GM19351 (cell line): Measurements from ENCODE around the gene DSCAML1.

Experiments
- ATAC-seq: cut with Tn5 transposase; IDR thresholded peaks from one replicate; pipeline ENCODE4 v1.9.1; 2021; ENCODE audit warnings: mild to moderate bottlenecking, moderate library complexity; ENCODE audit not compliant: unreplicated experiment

Gene DSCAML1, protein sequence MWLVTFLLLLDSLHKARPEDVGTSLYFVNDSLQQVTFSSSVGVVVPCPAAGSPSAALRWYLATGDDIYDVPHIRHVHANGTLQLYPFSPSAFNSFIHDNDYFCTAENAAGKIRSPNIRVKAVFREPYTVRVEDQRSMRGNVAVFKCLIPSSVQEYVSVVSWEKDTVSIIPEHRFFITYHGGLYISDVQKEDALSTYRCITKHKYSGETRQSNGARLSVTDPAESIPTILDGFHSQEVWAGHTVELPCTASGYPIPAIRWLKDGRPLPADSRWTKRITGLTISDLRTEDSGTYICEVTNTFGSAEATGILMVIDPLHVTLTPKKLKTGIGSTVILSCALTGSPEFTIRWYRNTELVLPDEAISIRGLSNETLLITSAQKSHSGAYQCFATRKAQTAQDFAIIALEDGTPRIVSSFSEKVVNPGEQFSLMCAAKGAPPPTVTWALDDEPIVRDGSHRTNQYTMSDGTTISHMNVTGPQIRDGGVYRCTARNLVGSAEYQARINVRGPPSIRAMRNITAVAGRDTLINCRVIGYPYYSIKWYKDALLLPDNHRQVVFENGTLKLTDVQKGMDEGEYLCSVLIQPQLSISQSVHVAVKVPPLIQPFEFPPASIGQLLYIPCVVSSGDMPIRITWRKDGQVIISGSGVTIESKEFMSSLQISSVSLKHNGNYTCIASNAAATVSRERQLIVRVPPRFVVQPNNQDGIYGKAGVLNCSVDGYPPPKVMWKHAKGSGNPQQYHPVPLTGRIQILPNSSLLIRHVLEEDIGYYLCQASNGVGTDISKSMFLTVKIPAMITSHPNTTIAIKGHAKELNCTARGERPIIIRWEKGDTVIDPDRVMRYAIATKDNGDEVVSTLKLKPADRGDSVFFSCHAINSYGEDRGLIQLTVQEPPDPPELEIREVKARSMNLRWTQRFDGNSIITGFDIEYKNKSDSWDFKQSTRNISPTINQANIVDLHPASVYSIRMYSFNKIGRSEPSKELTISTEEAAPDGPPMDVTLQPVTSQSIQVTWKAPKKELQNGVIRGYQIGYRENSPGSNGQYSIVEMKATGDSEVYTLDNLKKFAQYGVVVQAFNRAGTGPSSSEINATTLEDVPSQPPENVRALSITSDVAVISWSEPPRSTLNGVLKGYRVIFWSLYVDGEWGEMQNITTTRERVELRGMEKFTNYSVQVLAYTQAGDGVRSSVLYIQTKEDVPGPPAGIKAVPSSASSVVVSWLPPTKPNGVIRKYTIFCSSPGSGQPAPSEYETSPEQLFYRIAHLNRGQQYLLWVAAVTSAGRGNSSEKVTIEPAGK (N-terminal part only)

GRCh38 chr11:117796872-117797529 is at the start of gene DSCAML1:
TSS of gene DSCAML1 (minus strand) at chr11:117797216. CDS start at chr11:117797079, 137 bp downstream.
- no peak for ATAC-seq

DNA sequence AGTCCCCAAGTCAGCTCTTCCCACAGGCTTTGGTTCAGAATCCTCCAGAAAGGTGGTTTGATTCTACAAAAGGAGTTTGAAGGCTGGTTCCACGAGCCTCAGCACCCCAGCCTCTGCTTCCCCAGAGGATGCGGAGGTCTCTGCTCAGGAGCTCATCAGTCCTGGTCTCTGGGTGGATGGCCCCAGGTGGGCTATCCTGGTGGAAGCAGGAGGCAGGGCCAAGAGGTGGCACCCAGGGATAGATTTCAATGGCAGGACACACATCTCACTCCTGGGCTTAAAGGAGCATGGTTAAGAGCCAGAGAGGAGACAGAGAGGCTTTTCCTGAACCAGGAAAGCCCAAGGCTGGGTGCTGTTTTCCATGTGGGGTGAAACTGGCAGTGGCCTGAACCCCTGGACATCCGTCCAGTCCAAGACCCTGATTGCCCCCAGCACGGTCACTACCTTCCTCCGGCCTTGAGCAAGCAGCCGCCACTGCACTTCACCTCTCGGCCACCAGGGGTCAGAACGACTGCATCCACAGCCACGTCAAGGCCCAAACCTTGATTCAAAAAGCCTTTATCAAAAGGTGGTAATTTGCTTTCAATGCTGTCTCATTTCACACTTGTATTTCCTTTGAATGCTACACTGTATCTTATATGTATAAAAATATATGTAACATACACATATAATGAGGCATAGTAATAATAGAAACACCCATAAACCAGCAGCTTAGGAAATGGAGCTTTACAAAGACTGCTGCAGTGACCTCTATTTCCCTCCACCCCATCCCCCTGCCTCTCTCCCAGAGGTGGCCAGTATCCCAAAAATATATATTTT is 46.9 kb upstream of the DSCAML1 start:
- ATAC-seq = no peak

DNA sequence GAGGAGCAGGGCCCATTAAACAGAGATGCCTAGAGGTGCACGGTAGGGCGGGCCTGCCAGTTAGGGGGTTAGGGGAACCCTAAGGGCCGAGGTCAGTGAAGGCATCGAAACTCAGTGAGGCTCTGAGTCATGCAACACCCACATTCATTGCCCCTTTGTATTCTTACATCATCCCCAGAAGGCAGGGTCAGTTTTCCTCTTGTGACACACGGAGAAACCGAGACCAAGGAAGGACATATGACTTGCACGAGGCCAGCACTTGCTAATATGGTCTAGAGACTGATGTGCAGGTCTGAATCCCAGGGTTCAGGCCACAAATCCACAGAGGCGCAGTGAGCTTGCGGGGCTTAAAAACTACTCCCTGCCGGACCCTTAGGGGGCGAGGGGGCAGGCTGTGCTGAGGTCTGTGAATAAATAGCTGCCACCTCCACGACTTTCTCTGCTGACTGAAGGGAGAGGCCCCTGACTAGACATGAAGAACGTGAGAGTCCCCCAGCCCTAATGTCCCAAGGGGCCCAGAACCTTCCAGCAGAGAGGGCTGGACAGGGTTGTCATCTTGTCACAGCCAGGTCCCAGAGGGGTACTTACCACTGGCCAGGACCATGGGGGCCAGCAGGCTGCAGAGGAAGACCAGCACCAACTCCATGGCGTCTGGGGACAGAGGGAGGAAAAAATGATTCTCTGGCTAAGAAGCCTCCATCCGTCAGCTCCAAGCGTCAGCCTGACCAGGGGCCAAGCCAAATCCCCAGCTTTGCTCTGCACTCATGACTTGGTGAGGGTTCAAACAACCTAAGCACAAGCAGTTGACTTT is 45.3 kb upstream of the DSCAML1 start:
- ATAC-seq = no peak

DNA sequence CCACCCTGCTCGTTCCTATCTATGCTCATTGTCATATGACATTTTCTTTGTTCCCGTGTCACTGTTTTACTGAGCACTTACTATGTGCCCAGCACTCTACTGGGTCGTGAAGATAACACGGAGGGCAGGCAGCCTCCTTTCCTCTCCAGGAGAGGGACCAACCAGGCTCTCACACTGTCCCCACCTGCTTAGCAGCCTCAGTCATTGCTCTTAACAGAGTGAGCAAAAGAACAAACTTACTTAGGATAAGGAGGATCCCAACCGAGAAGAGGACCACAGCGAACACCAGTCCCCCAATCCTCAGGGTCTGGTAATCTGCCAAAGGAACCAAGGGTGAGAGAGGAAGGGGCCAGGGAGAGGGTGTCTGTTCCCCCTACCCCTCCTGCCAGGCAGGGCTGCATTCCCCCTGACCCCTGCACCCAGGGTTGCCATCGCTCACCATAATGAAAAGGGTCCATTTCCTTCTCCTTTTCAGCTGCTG is 44.6 kb upstream of the DSCAML1 start:
- ATAC-seq = no peak

DNA sequence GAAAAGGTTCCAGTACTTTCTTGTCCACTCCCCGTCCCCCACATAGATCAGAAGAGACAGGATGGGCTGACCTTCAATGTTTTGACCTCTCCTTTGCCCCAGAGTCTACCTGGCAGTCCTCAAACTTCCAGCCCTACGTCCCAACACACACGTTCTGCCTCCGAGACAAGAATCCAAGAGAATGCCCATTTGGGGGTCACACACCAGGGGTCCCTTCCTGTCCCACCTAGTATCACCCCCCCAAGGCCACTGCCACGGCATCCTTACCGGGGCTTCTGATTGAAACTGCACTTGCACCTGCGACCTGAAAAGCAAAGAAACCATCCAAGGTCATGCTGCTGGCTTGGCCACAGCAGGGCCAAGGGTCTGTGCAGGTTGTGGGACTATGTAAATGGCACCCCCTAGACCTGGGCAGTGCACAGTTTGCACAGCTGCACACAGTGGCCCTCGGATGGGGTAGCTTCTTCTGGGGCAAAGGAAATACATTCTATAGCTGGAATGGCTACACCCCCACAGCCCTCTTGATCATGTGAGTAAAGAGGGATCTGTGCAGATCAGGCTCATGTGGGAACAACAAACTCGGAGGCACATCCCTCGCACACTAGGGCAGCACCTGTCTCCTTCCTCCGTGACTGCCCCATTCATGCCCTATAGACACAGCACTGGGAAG is 44.0 kb upstream of the DSCAML1 start:
- no peak for ATAC-seq

GRCh38 chr11:117839936-117840813 is 43.2 kb upstream of the DSCAML1 start:
- ATAC-seq = no peak

- ATAC-seq = no peak
These were observed 42.4 kb upstream of the DSCAML1 start for GRCh38 chr11:117839380-117839881.

DNA sequence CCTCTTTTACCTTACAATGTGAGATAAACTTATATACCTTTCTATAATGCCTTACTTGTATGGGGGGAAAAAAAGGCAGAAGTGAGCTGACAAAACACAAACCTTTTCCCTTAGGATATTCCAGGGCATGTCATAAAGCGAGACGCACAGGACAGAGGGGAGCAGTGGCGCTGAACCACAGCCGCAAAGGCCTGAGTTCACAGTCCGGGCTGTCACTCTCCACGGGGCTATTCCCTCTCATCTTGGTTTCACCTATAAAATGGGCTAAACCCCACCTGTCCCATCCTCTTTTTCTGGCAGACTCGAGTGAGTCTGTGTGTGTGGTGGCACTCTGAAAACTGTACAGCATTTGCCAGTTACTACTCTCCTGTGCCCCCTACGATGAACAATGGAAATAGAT is 41.9 kb upstream of the DSCAML1 start:
- ATAC-seq = no peak

GRCh38 chr11:117837791-117838190 is 40.8 kb upstream of the DSCAML1 start:
- ATAC-seq = no peak

- ATAC-seq = no peak
These were observed 40.2 kb upstream of the DSCAML1 start for GRCh38 chr11:117837070-117837776.

GRCh38 chr11:117836077-117836960 is 39.3 kb upstream of the DSCAML1 start:
- ATAC-seq = no peak

DNA sequence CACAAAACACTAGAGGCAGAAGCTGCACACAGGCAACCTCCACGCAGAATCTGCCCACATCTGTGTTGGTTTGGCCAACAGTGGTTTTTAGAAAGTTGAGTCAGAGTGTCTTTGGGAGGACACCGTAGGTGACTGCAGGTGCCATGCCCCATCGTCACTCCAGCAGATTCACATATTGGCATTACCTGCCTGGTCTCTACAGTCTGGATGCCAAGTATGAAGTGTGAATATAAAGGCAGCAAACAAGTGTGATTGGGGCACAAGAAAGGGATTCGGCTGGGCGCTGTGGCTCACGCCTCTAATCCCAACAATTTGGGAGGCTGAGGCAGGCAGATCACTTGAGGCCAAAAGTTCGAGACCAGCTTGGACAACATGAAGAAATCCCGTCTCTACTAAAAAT is 38.6 kb upstream of the DSCAML1 start:
- no peak for ATAC-seq

DNA sequence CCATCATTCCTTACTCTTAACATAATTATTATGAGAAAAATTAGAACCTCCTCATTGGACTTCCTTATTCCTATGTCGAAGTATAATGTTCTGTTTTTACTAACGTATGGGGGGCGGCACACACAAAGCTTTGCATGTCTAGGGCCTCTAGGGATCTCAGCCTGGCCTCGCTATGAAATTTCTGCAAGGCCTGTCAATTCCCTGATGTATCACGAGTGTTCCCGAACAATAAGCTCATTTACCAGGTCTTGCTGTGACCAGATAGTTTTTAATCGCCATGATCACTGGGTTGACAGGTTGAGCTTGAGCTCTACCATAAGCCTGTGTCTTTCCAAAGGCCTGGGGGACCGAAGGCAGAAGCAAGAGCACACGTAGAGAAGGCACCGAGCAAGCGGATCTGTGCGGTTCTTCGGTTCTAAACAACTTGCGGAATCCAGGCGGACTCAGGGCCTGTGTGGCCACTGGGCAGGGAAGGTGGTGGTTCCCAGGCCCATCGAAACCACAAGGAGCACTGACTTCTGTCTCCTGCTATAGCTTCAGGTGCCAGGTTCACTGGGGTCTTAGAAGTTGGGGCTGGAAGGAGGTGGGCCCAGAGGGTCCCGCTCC is 37.9 kb upstream of the DSCAML1 start:
- no peak for ATAC-seq

DNA sequence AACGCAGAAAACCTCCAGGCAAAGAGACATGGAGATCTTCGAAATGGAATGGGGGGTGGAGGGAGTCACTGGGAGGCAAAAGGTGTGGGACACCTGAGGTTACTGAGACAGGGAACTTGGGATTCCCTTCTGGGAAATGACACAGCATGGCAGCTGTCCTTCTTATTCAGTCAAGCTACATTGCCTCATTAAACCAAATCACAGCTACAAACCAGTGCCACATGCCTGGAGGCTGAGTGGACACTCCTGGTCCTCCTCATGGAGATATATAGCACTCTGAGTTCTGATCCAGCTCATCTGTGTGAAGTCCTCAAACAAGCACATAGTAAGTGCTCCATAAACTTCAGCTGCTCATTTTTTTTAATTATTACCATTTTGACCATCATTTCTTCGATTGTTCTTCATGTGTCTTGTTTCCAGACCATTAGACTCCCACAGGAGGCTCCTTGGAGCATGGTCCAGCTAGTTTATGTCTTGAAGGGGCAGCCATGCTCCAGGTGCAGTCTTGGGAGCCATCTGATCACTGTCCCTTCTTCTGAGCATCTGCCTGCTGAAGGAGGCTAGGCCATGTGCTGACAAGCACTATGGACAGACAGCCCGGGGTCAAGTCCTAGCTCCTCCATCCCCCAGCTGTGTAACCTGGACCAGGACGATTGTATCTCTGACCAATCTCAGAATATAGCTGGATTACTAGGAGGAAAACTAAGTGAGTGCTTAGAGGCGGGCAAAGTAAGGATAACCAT is 37.2 kb upstream of the DSCAML1 start:
- ATAC-seq = no peak
